Right lobe of liver (tissue), 6 donors: ENCODE data around the gene RTTN. TPM values are rescaled to one million over a fixed set of nuclear protein-coding genes. Genes with fewer than 3 reads are reported as not detected.

ENCODE experiments used
- ATAC-seq, 4 donors: fragments of 200-7000 bp; cut with Tn5 transposase; one replicate each; pipeline ENCODE4 v1.9.1; 2020; ENCODE audit warnings: mild to moderate bottlenecking in 4 of 4, moderate library complexity in 4 of 4
- DNase-seq, 3 donors: peaks; one replicate each; pipeline ENCODE4 v3.0.0-alpha.2; 2020
- H3K27ac ChIP-seq, 3 donors: fragments of 200-600 bp; one replicate each; pipeline ENCODE4 v1.8.0; 2022
- H3K27me3 ChIP-seq, 2 donors: fragments of 200-600 bp; one replicate each; pipeline ENCODE4 v1.8.0; 2022
- H3K36me3 ChIP-seq, 4 donors: fragments of 200-600 bp; sonication (generic) in 1 of 4; one replicate each; pipeline versions ENCODE4 v1.5.1 to v1.8.0; 2017 to 2022; ENCODE audit warnings: control low read depth in 1 of 4
- H3K4me1 ChIP-seq, 4 donors: fragments of 200-600 bp; sonication (generic) in 1 of 4; one replicate each; pipeline versions ENCODE4 v1.5.1 to v1.8.0; 2017 to 2022; ENCODE audit warnings: control low read depth in 1 of 4
- H3K4me3 ChIP-seq, 3 donors: fragments of 200-600 bp; one replicate each; pipeline ENCODE4 v1.8.0; 2022
- H3K9me3 ChIP-seq, 4 donors: fragments of 200-600 bp; sonication (generic) in 1 of 4; one replicate each; pipeline versions ENCODE4 v1.5.1 to v1.8.0; 2017 to 2022; ENCODE audit warnings: control low read depth in 1 of 4
- POLR2A ChIP-seq: fragments of 450-650 bp; IDR thresholded peaks from one replicate; pipeline ENCODE4 v1.6.1; 2017; ENCODE audit warnings: antibody characterized with exemption, mild to moderate bottlenecking
- WGBS: methylation state at CpG from one replicate; pipeline ENCODE4 v1.1.6; 2018; ENCODE audit warnings: low coverage, low lambda C conversion rate; ENCODE audit not compliant: insufficient coverage; ENCODE audit errors: missing lambda C conversion rate; 5-methylcytosine and 5-hydroxymethylcytosine counted together
- intact Hi-C, 2 donors: fragments of 100-400 bp; cut with DNase I; formaldehyde crosslinking; loops; one replicate each; pipeline versions ENCODE4 v1.11.2 to v1.14.1; 2022
- total RNA-seq, 6 experiments: library from RNA; depleted of rRNA in 2 of 6; stranded (reverse); fragments of >200 nt in 2 of 6; fragmentation: NEBNext Ultra II Directional in 3 of 6; extraction: Animal tissue kit (Norgen Biotek cat#: 25700) in 3 of 6; gene quantifications; one replicate each; pipeline versions ENCODE4 v1.1.0 to v1.2.4, GENCODE V29; 2016 to 2023
- TF ChIP-seq, protein P1 (sequence below), 4 donors: fragments of 200-600 bp in 3 of 4; fragments of 450-650 bp in 1 of 4; IDR thresholded peaks; one replicate each; pipeline versions ENCODE4 v1.5.1 to v1.8.0; 2016 to 2022; ENCODE audit warnings: antibody characterized with exemption in 4 of 4, mild to moderate bottlenecking in 2 of 4
- donor health status: DM: no; HTN: yes; CAD: no.
- donor health status: DM: no; HTN: no; CAD: no.
- donor health status: DM: no; HTN: no; CAD: no.
- donor health status: DM: no; HTN: yes; CAD: no.
- donor health status: DM: no; HTN: yes; CAD: no.

Gene RTTN
- total RNA-seq, 6 experiments from 2014 or later = 2.3 to 7.4 (median 6.5) TPM

DNA sequence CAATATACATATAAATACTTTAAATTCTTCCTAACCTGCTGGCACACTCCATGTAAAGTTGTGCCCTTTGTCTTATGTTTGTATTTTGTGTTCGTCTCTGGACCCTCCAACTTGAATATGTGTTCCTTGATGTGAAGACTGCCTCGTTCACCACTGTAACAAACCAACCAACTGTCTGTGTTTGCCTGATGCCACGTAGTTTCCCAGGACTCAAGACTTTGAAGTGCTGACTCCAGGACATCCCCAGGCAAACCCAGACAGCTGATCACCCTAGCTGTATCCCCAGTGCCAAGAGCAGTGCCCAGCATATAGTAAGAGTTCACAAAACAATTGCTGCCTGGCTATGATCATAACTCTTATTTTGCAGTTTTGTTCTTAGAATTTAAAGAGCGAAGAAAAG is 242.3 kb downstream of the RTTN start:
- intact Hi-C loops = no loop called here
- Histone ChIP-seq H3K27ac (no peak overlapping the region), H3K27me3 (no peaks in the 10 kb centered on the region), H3K4me3 (no peak overlapping the region), H3K9me3 (no peaks in the 10 kb centered on the region), H3K36me3 (no peaks in the 10 kb centered on the region), H3K4me1 (no peaks in the 10 kb centered on the region)
- 89% methylated on average over 4 of the region's 4 CpGs for WGBS
- DNase-seq (no peak), ATAC-seq (no peak)
- TF ChIP-seq, protein P1, sequence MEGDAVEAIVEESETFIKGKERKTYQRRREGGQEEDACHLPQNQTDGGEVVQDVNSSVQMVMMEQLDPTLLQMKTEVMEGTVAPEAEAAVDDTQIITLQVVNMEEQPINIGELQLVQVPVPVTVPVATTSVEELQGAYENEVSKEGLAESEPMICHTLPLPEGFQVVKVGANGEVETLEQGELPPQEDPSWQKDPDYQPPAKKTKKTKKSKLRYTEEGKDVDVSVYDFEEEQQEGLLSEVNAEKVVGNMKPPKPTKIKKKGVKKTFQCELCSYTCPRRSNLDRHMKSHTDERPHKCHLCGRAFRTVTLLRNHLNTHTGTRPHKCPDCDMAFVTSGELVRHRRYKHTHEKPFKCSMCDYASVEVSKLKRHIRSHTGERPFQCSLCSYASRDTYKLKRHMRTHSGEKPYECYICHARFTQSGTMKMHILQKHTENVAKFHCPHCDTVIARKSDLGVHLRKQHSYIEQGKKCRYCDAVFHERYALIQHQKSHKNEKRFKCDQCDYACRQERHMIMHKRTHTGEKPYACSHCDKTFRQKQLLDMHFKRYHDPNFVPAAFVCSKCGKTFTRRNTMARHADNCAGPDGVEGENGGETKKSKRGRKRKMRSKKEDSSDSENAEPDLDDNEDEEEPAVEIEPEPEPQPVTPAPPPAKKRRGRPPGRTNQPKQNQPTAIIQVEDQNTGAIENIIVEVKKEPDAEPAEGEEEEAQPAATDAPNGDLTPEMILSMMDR (IDR thresholded peaks at IDR 0.05) = no peak
- TF ChIP-seq POLR2A = no peak

DNA sequence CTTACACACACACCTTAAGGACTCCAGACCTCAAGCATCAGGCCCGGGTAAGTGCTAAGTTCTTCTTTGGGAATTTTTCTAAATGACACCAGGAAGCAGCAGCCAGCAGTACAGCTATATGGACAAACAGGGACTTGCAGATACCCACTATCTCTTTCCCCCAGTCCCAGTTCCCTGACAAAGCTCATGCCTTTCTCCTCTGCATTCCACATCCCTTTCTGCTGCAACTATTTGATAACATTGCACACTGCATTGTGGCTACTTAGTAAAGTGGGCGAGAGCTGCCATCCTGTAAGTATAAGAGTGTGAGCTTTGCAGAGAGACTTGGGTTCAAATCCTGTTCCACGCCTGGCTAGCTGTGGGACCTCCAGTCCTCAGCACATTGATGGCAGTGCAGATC is 243.8 kb downstream of the RTTN start:
- H3K4me1 ChIP-seq = no peaks in the 10 kb centered on the region
- intact Hi-C loops = no loop called here
- H3K36me3 ChIP-seq = no peaks in the 10 kb centered on the region
- no peaks in the 10 kb centered on the region for H3K27me3 ChIP-seq
- H3K4me3 ChIP-seq = no peak overlapping the region
- no peak for TF ChIP-seq POLR2A
- TF ChIP-seq, protein P1 (IDR thresholded peaks at IDR 0.05) = no peak
- no peak for DNase-seq
- whole genome bisulfite sequencing = 69% methylated on average over 2 of the region's 3 CpGs
- no peaks in the 10 kb centered on the region for H3K9me3 ChIP-seq
- no peak for ATAC-seq
- no peak overlapping the region for H3K27ac ChIP-seq

DNA sequence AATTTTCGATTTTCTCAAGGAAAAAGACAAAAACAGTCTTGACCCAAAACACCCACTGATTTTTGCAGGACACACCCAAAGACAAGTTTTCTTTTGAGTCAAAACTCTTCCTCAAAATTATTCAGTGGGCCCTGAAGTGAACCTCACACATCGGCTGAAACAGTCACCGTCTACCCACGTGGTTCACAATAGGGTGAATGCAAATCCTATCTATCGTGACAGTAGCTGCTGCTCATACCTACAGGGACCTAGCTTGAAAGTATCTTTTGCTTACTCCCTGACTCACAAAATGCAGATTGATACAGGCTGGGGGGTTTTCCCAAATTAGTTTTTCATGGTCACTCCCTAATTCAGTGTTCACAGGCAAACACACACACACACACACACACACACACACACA is 247.1 kb downstream of the RTTN start:
- Histone ChIP-seq H3K27me3 (no peaks in the 10 kb centered on the region), H3K4me1 (no peaks in the 10 kb centered on the region), H3K4me3 (no peak overlapping the region), H3K27ac (no peak overlapping the region), H3K9me3 (no peaks in the 10 kb centered on the region), H3K36me3 (no peaks in the 10 kb centered on the region)
- TF ChIP-seq POLR2A = no peak
- DNase-seq (no peak), ATAC-seq (peak in 2 of 4 donors; percentile 33 to 36)
- WGBS = 65% methylated on average over 5 of the region's 5 CpGs
- intact Hi-C loops = no loop called here

DNA sequence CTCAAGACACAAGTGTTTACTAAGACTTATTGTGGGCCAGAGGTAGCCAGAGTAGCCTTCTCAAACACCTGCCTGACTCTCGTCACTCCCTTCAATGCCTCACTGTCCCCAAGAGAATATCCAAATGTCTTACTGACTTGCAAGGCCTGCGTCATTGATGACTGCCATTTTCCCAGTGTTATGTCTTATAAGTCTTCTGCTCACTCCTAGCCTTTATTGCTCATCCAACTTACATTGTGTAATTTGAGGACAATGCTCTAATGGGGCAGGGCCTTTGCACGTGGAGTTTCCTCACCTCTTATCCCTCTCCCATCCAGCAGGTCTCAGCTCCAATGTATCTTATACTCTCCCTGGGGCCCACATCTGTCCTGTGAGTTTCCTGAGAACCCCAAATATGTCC is 247.7 kb downstream of the RTTN start:
- intact Hi-C loops = no loop called here
- no peak overlapping the region for H3K27ac ChIP-seq

More for the DNA sequence above, 247.7 kb downstream of the RTTN start:
- TF ChIP-seq, protein P1 (IDR thresholded peaks at IDR 0.05) = no peak
- no peak for TF ChIP-seq POLR2A
- no peak for DNase-seq
- 82% methylated on average over 3 of the region's 3 CpGs for WGBS
- no peaks in the 10 kb centered on the region for H3K9me3 ChIP-seq
- no peaks in the 10 kb centered on the region for H3K36me3 ChIP-seq
- no peaks in the 10 kb centered on the region for H3K4me1 ChIP-seq
- ATAC-seq = no peak
- no peaks in the 10 kb centered on the region for H3K27me3 ChIP-seq
- no peak overlapping the region for H3K4me3 ChIP-seq
